ENCODE measurements around the gene DNM3. TPM values are rescaled to one million over a fixed set of nuclear protein-coding genes. Genes with fewer than 3 reads are reported as not detected.

The DNM3 gene
- total and polyA plus RNA-seq, 9 of the 15 experiments (the other 6 are each of a cell fraction or from before 2014, with no cell fraction given), result 0.08 to 0.36 (median 0.22) TPM; not detected in 1

GRCh38 chr1:172431721-172432192 lies 590.5 kb downstream of the DNM3 start:
- peak overlapping the region; percentile 4; the same call in 1 of the 2 replicates for H3K4me2 ChIP-seq (ENCODE audit: insufficient read depth, low read length)
- H3K27me3 ChIP-seq (ENCODE audit: control insufficient read depth in 2 of 2, insufficient read depth in 2 of 2, low read length in 2 of 2), result no peaks in the 10 kb centered on the region
- H3K36me3 ChIP-seq (ENCODE audit: control insufficient read depth, insufficient read depth, low read length), result no peaks in the 10 kb centered on the region
- in situ Hi-C loops (cut with MboI), result no loop called here
- BruUV-seq (replicated peaks), result no TSS peak
- ChIA-PET CTCF (ENCODE audit: low intra/inter-chr PET ratio) (interaction anchor here (0.6 to 0.7 kb wide), 2 partner anchors 34 to 631 kb away, joined by 3 read pairs; no protein-coding TSS in a partner anchor), POLR2A (interaction anchor here (1.1 to 1.9 kb wide), 3 partner anchors 9 to 11 kb away, joined by 3 to 7 read pairs (median 3); partner anchors contain the start of gene C1orf105)
- no peaks in the 10 kb centered on the region for H3K9me1 ChIP-seq (ENCODE audit: control insufficient read depth, insufficient read depth, low read length)
- H3K79me2 ChIP-seq (ENCODE audit: control insufficient read depth, insufficient read depth, low read length), result no peaks in the 10 kb centered on the region
- H3K4me3 ChIP-seq, result no peak overlapping the region
- ATAC-seq (no peak; the same call in 1 of the 3 replicates), FAIRE-seq (no peak), DNase-seq (ENCODE audit: extremely low read depth in 1 of 4, low spot score in 3 of 4) (peak in 1 of 4 experiments; percentile 43)
- H3K9ac ChIP-seq (ENCODE audit: insufficient read depth in 1 of 2, low read depth in 2 of 2, low read length in 2 of 2), result peak overlapping the region in 1 of 2 experiments; percentile 2; a peak in 1 of 4 replicates
- H3K27ac ChIP-seq (ENCODE audit: extremely low read depth, low read depth, low read length), result no peak overlapping the region
- no peaks in the 10 kb centered on the region for H4K20me1 ChIP-seq (replicated peaks; ENCODE audit: control insufficient read depth, insufficient read depth, low read length)
- H2AFZ ChIP-seq (ENCODE audit: low read depth, low read length), result peak overlapping the region; percentile 14; the same call in 1 of the 2 replicates
- intact Hi-C loops (cut with micrococcal nuclease), result no loop called here
- H3K4me1 ChIP-seq (replicated peaks in 1 of 2; ENCODE audit: control insufficient read depth in 2 of 2, insufficient read depth in 2 of 2, low read length in 2 of 2), result peaks cover 0 to 6% of the 10 kb centered on the region in 2 experiments; a peak in 1 of 5 replicates
- no peaks in the 10 kb centered on the region for H3K9me3 ChIP-seq (replicated peaks; ENCODE audit: control insufficient read depth, insufficient read depth, low read depth, low read length)
- TF ChIP-seq BRF1 (IDR thresholded peaks at IDR 0.05; ENCODE audit: borderline replicate concordance, extremely low read depth, insufficient read length), result no peak
- peak in 1 of 2 experiments; percentile 50; a peak in 1 of 4 replicates for TF ChIP-seq FOXA3 (CRISPR knock-in tag; conservative IDR thresholded peaks at IDR 0.05 in 1 of 2, IDR thresholded peaks at IDR 0.05 in 1 of 2)
- no peak for TF ChIP-seq ETV5 (CRISPR knock-in tag; IDR thresholded peaks at IDR 0.05; ENCODE audit: low read depth)
- no peak for TF ChIP-seq BCLAF1 (IDR thresholded peaks at IDR 0.05; ENCODE audit: borderline replicate concordance in 1 of 2, control insufficient read depth in 1 of 2, low read depth in 2 of 2, low read length in 1 of 2)
- TF ChIP-seq ZBTB34 (CRISPR knock-in tag; IDR thresholded peaks at IDR 0.05), result no peak
- TF ChIP-seq FOXJ2 (tag; IDR thresholded peaks at IDR 0.05), result peak; percentile 33; the same call in 1 of the 2 replicates
- no peak for TF ChIP-seq KLF6 (CRISPR knock-in tag; IDR thresholded peaks at IDR 0.05; ENCODE audit: borderline replicate concordance)
- 43% methylated on average over 9 of the region's 9 CpGs for WGBS (ENCODE audit: insufficient coverage, low coverage, missing lambda C conversion rate)
